Measurements from ENCODE around the gene AMOTL1.

- TF ChIP-seq POLR2A (IDR thresholded peaks at IDR 0.05): no peak
- TF ChIP-seq, protein P1, sequence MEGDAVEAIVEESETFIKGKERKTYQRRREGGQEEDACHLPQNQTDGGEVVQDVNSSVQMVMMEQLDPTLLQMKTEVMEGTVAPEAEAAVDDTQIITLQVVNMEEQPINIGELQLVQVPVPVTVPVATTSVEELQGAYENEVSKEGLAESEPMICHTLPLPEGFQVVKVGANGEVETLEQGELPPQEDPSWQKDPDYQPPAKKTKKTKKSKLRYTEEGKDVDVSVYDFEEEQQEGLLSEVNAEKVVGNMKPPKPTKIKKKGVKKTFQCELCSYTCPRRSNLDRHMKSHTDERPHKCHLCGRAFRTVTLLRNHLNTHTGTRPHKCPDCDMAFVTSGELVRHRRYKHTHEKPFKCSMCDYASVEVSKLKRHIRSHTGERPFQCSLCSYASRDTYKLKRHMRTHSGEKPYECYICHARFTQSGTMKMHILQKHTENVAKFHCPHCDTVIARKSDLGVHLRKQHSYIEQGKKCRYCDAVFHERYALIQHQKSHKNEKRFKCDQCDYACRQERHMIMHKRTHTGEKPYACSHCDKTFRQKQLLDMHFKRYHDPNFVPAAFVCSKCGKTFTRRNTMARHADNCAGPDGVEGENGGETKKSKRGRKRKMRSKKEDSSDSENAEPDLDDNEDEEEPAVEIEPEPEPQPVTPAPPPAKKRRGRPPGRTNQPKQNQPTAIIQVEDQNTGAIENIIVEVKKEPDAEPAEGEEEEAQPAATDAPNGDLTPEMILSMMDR (IDR thresholded peaks at IDR 0.05): no peak
Observed at GRCh38 chr11:94910270-94910669, 142.1 kb downstream of the AMOTL1 start.
